Endometrium (tissue), 2 donors: ENCODE results near the gene BCAP29.
"Not testable (repeated sequence)": the region's sequence is repeated elsewhere in the genome, so short reads cannot be mapped to it uniquely, and the experiment has no call there.

Source experiments
- FAIRE-seq: peaks from 2 replicates; lab custom pipeline; 2012; peaks lifted over from hg19 to GRCh38; lab: Jason Lieb, UNC
- donor health status: control.
- donor health status: control.

BCAP29 gene

GRCh38 chr7:107627002-107627401, 47.0 kb downstream of the BCAP29 start:
- FAIRE-seq: no peak

- no peak for FAIRE-seq
Measured at GRCh38 chr7:107628461-107629064, 48.5 kb downstream of the BCAP29 start.

GRCh38 chr7:107630342-107630741, 50.3 kb downstream of the BCAP29 start:
- FAIRE-seq: no peak

- FAIRE-seq: no peak
Measured at GRCh38 chr7:107631588-107632491, 51.8 kb downstream of the BCAP29 start.

GRCh38 chr7:107632492-107632865, 52.4 kb downstream of the BCAP29 start:
- FAIRE-seq: no peak

- no peak for FAIRE-seq
Measured at GRCh38 chr7:107638594-107638993, 58.5 kb downstream of the BCAP29 start.

GRCh38 chr7:107639070-107639469, 59.0 kb downstream of the BCAP29 start:
- FAIRE-seq: not testable (repeated sequence)

- FAIRE-seq: no peak
Measured at GRCh38 chr7:107641676-107642075, 61.6 kb downstream of the BCAP29 start.

GRCh38 chr7:107642501-107642900, 62.5 kb downstream of the BCAP29 start:
- no peak for FAIRE-seq

- no peak for FAIRE-seq
Measured at GRCh38 chr7:107643407-107643806, 63.4 kb downstream of the BCAP29 start.

- no peak for FAIRE-seq
Measured at GRCh38 chr7:107643938-107644308, 63.9 kb downstream of the BCAP29 start.

GRCh38 chr7:107644309-107644974, 64.4 kb downstream of the BCAP29 start:
- FAIRE-seq: no peak

- no peak for FAIRE-seq
Measured at GRCh38 chr7:107652642-107653041, 72.6 kb downstream of the BCAP29 start.

GRCh38 chr7:107658467-107658866, 78.4 kb downstream of the BCAP29 start:
- FAIRE-seq: no peak

GRCh38 chr7:107659666-107660065, 79.6 kb downstream of the BCAP29 start:
- no peak for FAIRE-seq

GRCh38 chr7:107660381-107661080, 80.5 kb downstream of the BCAP29 start, which contains the start of gene SLC26A4:
SLC26A4 (plus strand) TSS chr7:107660828; CDS start chr7:107661642, 814 bp downstream.
- FAIRE-seq: no peak

- FAIRE-seq: no peak
Measured at GRCh38 chr7:107661081-107661864, 81.2 kb downstream of the BCAP29 start.

GRCh38 chr7:107661865-107662379, 81.9 kb downstream of the BCAP29 start:
- no peak for FAIRE-seq

GRCh38 chr7:107663196-107663595, 83.2 kb downstream of the BCAP29 start:
- no peak for FAIRE-seq

- FAIRE-seq: no peak
Measured at GRCh38 chr7:107666790-107667189, 86.7 kb downstream of the BCAP29 start.

- FAIRE-seq: no peak
Measured at GRCh38 chr7:107667341-107667740, 87.3 kb downstream of the BCAP29 start.
